K562 (cell line): ENCODE measurements around the gene LRP2. TPM values are rescaled to one million over a fixed set of nuclear protein-coding genes. Genes with fewer than 3 reads are reported as not detected.

Source experiments
- ATAC-seq: fragments of 200-7000 bp; cut with Tn5 transposase; 3 replicates; pipeline ENCODE4 v1.9.1; 2020; ENCODE audit warnings: moderate library complexity
- BruUV-seq: library from RNA; stranded (reverse); fragments of 400-500 nt; replicated peaks from 2 replicates; lab custom pipeline; 2021; lab: Mats Ljungman, UMichigan
- CTCF ChIA-PET: fragments of 300-600 bp; formaldehyde crosslinking; extraction: SDS; loops from one replicate; lab custom pipeline; 2021; ENCODE audit warnings: low intra/inter-chr PET ratio; lab: Yijun Ruan, JAX
- POLR2A ChIA-PET: fragments of 300-600, 350-650 bp; sonication (Branson Sonifier 250); formaldehyde crosslinking; extraction: SDS; loops from one replicate; lab custom pipeline; 2021; ENCODE audit warnings: antibody characterized with exemption, inconsistent platforms; lab: Yijun Ruan, JAX
- DNase-seq, 4 experiments: peaks; one replicate each; pipeline versions ENCODE4 v3.0.0 to v3.0.0-alpha.2; 2011 to 2018; ENCODE audit warnings: low spot score in 3 of 4, mixed read lengths in 3 of 4; ENCODE audit errors: extremely low read depth in 1 of 4
- FAIRE-seq: peaks from 2 replicates; lab custom pipeline; 2011; peaks lifted over from hg19 to GRCh38; lab: Jason Lieb, UNC
- H2AFZ ChIP-seq: 2 replicates; pipeline ENCODE4 v1.6.0; 2011; ENCODE audit warnings: low read depth, low read length, control low read depth, inconsistent platforms
- H3K27ac ChIP-seq: fragments of 200-600 bp; 3 replicates; pipeline ENCODE4 v1.8.0; 2011; ENCODE audit warnings: low read depth, mild to moderate bottlenecking, control low read depth, inconsistent platforms, low read length, moderate library complexity, mixed read lengths; ENCODE audit errors: extremely low read depth
- H3K27me3 ChIP-seq, 2 experiments: fragments of 300-600 bp in 1 of 2; 2 replicates in 1 of 2; 3 replicates in 1 of 2; pipeline versions ENCODE4 v1.6.0 to v1.8.0; 2011; ENCODE audit warnings: inconsistent platforms in 2 of 2, low read length in 2 of 2, mild to moderate bottlenecking in 1 of 2, mixed read lengths in 1 of 2, moderate library complexity in 1 of 2; ENCODE audit not compliant: control insufficient read depth in 2 of 2, insufficient read depth in 2 of 2
- H3K36me3 ChIP-seq: fragments of 300-600 bp; 3 replicates; pipeline ENCODE4 v1.8.0; 2011; ENCODE audit warnings: mild to moderate bottlenecking, low read length, inconsistent platforms; ENCODE audit not compliant: control insufficient read depth, insufficient read depth
- H3K4me1 ChIP-seq, 2 experiments: fragments of 200-600 bp in 1 of 2; replicated peaks in 1 of 2; 2 replicates in 1 of 2; 3 replicates in 1 of 2; pipeline versions ENCODE4 v1.5.1 to v1.8.0; 2011; ENCODE audit warnings: inconsistent platforms in 2 of 2, low read length in 2 of 2, mild to moderate bottlenecking in 1 of 2, mixed read lengths in 1 of 2, moderate library complexity in 1 of 2; ENCODE audit not compliant: control insufficient read depth in 2 of 2, insufficient read depth in 2 of 2
- H3K4me2 ChIP-seq: 2 replicates; pipeline ENCODE4 v1.6.1; 2011; ENCODE audit warnings: low read length, control low read depth, inconsistent platforms, mixed read lengths; ENCODE audit not compliant: insufficient read depth
- H3K4me3 ChIP-seq: fragments of 200-600 bp; sonication (generic), shearing (Covaris generic); 2 replicates; pipeline ENCODE4 v1.5.1; 2016; ENCODE audit warnings: control low read depth, inconsistent platforms
- H3K79me2 ChIP-seq: fragments of 200-600 bp; 3 replicates; pipeline ENCODE4 v1.8.0; 2011; ENCODE audit warnings: low read length, inconsistent platforms; ENCODE audit not compliant: control insufficient read depth, insufficient read depth
- H3K9ac ChIP-seq, 2 experiments: 2 replicates each; pipeline versions ENCODE4 v1.6.0 to v1.6.1; 2011; ENCODE audit warnings: low read depth in 2 of 2, low read length in 2 of 2, control low read depth in 1 of 2, inconsistent platforms in 1 of 2, mild to moderate bottlenecking in 1 of 2, mixed read lengths in 1 of 2; ENCODE audit not compliant: insufficient read depth in 1 of 2
- H3K9me1 ChIP-seq: one replicate; pipeline ENCODE4 v1.6.0; 2011; ENCODE audit warnings: inconsistent platforms, mild to moderate bottlenecking, low read length, moderate library complexity; ENCODE audit not compliant: control insufficient read depth, insufficient read depth
- H3K9me3 ChIP-seq: replicated peaks from 2 replicates; pipeline ENCODE4 v1.5.1; 2011; ENCODE audit warnings: low read depth, low read length, inconsistent platforms; ENCODE audit not compliant: control insufficient read depth, insufficient read depth
- H4K20me1 ChIP-seq: replicated peaks from 2 replicates; pipeline ENCODE4 v1.6.1; 2011; ENCODE audit warnings: low read length, inconsistent platforms, mixed read lengths; ENCODE audit not compliant: control insufficient read depth, insufficient read depth
- CBFA2T2 ChIP-seq: fragments of 450-650 bp; conservative IDR thresholded peaks from 2 replicates; pipeline ENCODE4 v1.6.1; 2017; ENCODE audit warnings: mild to moderate bottlenecking
- MAZ ChIP-seq, 2 experiments: fragments of 450-650 bp in 1 of 2; sonication (generic) in 1 of 2; formaldehyde crosslinking; IDR thresholded peaks in 1 of 2; conservative IDR thresholded peaks in 1 of 2; 2 replicates each; pipeline versions ENCODE4 v1.4.0 to v1.5.0; 2020; ENCODE audit warnings: mild to moderate bottlenecking in 1 of 2, missing genetic modification reagents in 1 of 2
- PYGO2 ChIP-seq: fragments of 450-650 bp; IDR thresholded peaks from 2 replicates; pipeline ENCODE4 v1.6.1; 2016; ENCODE audit warnings: mild to moderate bottlenecking, missing genetic modification characterization, moderate library complexity, missing compliant biosample characterization
- SIN3B ChIP-seq: fragments of 450-650 bp; IDR thresholded peaks from 2 replicates; pipeline ENCODE4 v1.6.1; 2017; ENCODE audit warnings: low read depth, mild to moderate bottlenecking, moderate library complexity
- THAP12 ChIP-seq: fragments of 250-450 bp; sonication (Bioruptor Pico); IDR thresholded peaks from 2 replicates; pipeline ENCODE4 v1.9.0; 2021; ENCODE audit warnings: mild to moderate bottlenecking, inconsistent platforms
- ZNF274 ChIP-seq: IDR thresholded peaks from 2 replicates; pipeline ENCODE4 v1.6.1; 2011; ENCODE audit warnings: low read depth, mild to moderate bottlenecking, low read length, moderate library complexity, borderline replicate concordance
- ZNF589 ChIP-seq: fragments of 200-800 bp; sonication (Bioruptor generic); IDR thresholded peaks from 2 replicates; pipeline ENCODE4 v1.6.1; 2016; ENCODE audit warnings: low read depth, missing genetic modification characterization, missing compliant biosample characterization
- WGBS: fragments of 100-300 bp; shearing (Covaris generic); methylation state at CpG from one replicate; pipeline ENCODE4 v1.1.6; 2016; ENCODE audit warnings: low coverage, mixed read lengths; ENCODE audit not compliant: insufficient coverage; ENCODE audit errors: missing lambda C conversion rate; 5-methylcytosine and 5-hydroxymethylcytosine counted together
- in situ Hi-C: fragments of 300-500 bp; cut with MboI; formaldehyde crosslinking; loops from 4 replicates; pipeline ENCODE4 v1.15.0; 2018; ENCODE audit warnings: inconsistent platforms, mixed read lengths
- intact Hi-C: fragments of 100-400 bp; cut with micrococcal nuclease; formaldehyde crosslinking; loops from 2 replicates; pipeline ENCODE4 v1.14.2; 2022
- polyA plus RNA-seq, 8 experiments: library from polyadenylated mRNA; depleted of rRNA in 4 of 8; stranded (reverse) in 5 of 8; unstranded in 3 of 8; fragments of >200 nt; fragmentation: Nextera tagmentation in 2 of 8; fragmentation: Illumina TruSeq in 1 of 8; extraction: Ambion mirVana in 2 of 8; extraction: Trizol in 1 of 8; gene quantifications; 2 replicates each; pipeline versions ENCODE4 v1.2.1 to v1.2.3, GENCODE V29; 2011 to 2014; ENCODE audit warnings: inconsistent platforms in 1 of 8, missing spikeins in 1 of 8
- total RNA-seq, 7 experiments: library from RNA; depleted of rRNA in 6 of 7; stranded (reverse); fragments of >200 nt in 6 of 7; fragmentation: Illumina TruSeq in 2 of 7; extraction: Trizol in 2 of 7; gene quantifications; 2 replicates each; pipeline versions ENCODE4 v1.2.1 to v1.2.3, GENCODE V29; 2011 to 2021; ENCODE audit warnings: low replicate concordance in 1 of 7
- TF ChIP-seq, protein P1 (sequence below): fragments of 450-650 bp; formaldehyde crosslinking; conservative IDR thresholded peaks from 2 replicates; pipeline ENCODE4 v1.4.0; 2022; ENCODE audit warnings: mild to moderate bottlenecking, missing genetic modification characterization

The LRP2 gene
- total and polyA plus RNA-seq, 9 of the 15 experiments (the other 6 are each of a cell fraction or from before 2014, with no cell fraction given): 0.04 to 0.18 (median 0.11) TPM; not detected in 1

DNA sequence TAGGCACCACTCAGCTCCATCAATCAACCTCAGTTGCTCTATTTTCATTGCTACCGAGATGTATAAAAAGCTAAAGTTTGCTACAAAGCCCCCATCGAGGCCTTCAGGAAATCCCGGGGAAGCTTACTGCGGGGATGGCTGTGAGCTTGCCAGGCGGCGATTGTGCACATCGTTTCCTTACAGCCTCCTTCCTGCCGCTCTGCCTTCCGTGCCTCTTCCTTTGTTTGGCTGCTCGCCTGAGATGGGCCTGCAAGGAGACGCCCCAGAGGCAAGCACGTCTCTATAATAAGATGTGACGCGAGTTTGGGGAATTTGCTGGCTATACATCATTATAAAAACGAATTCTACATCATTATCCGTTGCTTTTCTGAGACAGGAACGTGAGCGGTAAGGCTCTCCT, 251.4 kb downstream of the LRP2 start:
- TF ChIP-seq ZNF274: no peak
- TF ChIP-seq THAP12 (CRISPR knock-in tag): no peak
- no peak for TF ChIP-seq CBFA2T2
- TF ChIP-seq, protein P1, sequence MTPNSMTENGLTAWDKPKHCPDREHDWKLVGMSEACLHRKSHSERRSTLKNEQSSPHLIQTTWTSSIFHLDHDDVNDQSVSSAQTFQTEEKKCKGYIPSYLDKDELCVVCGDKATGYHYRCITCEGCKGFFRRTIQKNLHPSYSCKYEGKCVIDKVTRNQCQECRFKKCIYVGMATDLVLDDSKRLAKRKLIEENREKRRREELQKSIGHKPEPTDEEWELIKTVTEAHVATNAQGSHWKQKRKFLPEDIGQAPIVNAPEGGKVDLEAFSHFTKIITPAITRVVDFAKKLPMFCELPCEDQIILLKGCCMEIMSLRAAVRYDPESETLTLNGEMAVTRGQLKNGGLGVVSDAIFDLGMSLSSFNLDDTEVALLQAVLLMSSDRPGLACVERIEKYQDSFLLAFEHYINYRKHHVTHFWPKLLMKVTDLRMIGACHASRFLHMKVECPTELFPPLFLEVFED (CRISPR knock-in tag): no peak
- TF ChIP-seq PYGO2 (tag): no peak
- no peak for TF ChIP-seq MAZ (CRISPR knock-in tag; conservative IDR thresholded peaks at IDR 0.05 in 1 of 2, IDR thresholded peaks at IDR 0.05 in 1 of 2)
- TF ChIP-seq SIN3B: no peak
- no peak for TF ChIP-seq ZNF589 (CRISPR knock-in tag)
- WGBS: 46% methylated on average over 15 of the region's 18 CpGs
- H3K9me3 ChIP-seq: no peaks in the 10 kb centered on the region
- ChIA-PET CTCF (interaction anchor here (3.7 kb wide), 1 partner anchor 31 kb away, joined by 20 read pairs; no protein-coding TSS in a partner anchor), POLR2A (interaction anchor here (0.5 to 1.5 kb wide), 4 partner anchors 17 to 229 kb away, joined by 3 read pairs; no protein-coding TSS in a partner anchor)
- FAIRE-seq (no peak), ATAC-seq (no peak), DNase-seq (no peak)
- H3K9me1 ChIP-seq: no peaks in the 10 kb centered on the region
- no peaks in the 10 kb centered on the region for H4K20me1 ChIP-seq
- no peaks in the 10 kb centered on the region for H3K27me3 ChIP-seq
- in situ Hi-C loops (loop anchor here (5.0 kb wide), 1 partner anchor 111 kb away; no protein-coding TSS in a partner anchor), intact Hi-C loops (loop anchor here (1.0 to 10.0 kb wide), 3 partner anchors 30 to 414 kb away; no protein-coding TSS in a partner anchor)
- BruUV-seq: no TSS peak
- no peak overlapping the region for H3K4me2 ChIP-seq
- H3K9ac ChIP-seq: no peak overlapping the region
- no peak overlapping the region for H3K27ac ChIP-seq
- no peaks in the 10 kb centered on the region for H3K79me2 ChIP-seq
- H3K4me3 ChIP-seq: no peak overlapping the region
- no peaks in the 10 kb centered on the region for H3K36me3 ChIP-seq
- H3K4me1 ChIP-seq: peaks cover 0 to 18% of the 10 kb centered on the region in 2 experiments; a peak in 4 of 5 replicates
- H2AFZ ChIP-seq: no peak overlapping the region
